ENCODE results near the gene PTPN9.

PTPN9 gene

DNA sequence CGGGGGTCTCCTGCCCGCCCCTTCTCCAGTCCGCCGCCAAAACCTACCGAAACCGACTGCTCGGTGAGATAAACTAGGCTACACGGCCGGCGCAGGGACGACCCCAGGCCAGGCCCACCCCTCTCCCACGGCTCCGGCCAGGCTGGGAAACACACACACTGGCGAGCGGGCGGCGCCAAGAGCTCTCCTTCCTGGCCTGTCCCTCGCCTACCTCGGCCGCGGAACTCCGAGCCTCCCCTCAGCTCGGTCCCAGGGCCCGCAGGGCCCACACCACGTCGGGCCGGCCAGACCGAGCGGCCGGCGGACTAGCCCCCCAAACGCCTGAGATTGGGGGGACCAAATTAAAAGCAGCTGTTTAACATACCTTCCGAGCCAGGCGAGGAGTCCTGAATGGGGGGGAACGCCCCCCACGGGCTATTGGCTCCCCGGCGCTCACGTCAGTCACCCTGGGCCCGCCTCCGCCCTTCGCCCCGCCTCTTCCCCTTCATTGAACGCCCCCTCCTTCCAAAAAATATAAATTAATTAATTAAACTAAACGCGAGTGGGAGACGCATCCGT, 123.6 kb downstream of the PTPN9 start:
- peak; percentile 90 for DNase-seq (ENCODE audit: low spot score)
- POLR2A ChIA-PET (ENCODE audit: low non-redundant PET): interaction anchor here (0.5 to 0.8 kb wide), 2 partner anchors 13 to 77 kb away, joined by 4 to 9 read pairs; no protein-coding TSS in a partner anchor
- CTCF ChIA-PET: no interaction called here
- peak overlapping the region; percentile 99 for H3K27ac ChIP-seq
- TF ChIP-seq CTCF (conservative IDR thresholded peaks at IDR 0.05; ENCODE audit: low read depth): no peak

DNA sequence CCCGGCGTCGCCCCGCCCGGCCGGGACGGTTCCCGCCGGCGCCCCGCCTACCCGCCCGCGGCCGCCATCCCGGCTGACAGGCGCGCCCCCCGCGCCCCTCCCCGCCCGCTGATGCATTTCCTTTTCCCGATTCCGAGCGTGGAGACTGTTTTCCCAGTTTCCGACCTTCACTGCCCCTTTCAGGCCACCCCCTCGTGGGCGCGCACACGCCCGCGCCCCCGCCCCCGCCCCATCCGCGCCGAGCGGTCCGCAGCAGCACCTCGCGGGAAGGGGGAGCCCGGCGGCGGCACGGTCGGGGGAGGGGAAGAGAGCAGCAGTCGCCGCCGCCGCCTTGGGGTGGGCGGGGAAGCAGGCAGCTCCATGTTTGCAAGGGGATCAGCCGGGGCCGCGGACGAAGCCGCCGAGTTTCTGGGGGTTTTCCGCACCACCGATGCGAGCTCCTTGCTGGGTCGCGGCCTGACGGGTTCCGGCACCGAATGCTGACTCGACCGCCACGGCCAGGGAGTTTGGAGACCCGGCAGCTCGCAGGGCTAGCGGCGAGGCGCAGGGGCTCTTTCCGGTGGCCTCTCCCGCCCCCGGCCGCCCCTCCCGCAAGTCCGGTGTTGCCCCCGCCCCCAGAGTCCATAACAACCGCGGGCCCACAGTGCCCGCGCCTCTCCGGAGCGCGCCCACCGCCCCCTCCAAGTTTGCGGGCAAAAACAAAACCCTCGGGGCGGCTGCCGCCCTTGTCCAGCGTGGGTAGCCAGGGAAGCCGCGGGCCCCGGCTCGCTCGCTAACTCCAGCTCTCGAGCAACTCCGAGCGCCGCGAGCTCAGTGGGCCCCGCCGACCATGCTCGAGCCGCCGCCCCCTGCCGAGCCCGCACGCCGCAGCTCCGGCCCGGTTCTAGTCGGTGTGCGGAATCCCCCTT, 124.4 kb downstream of the PTPN9 start:
- DNase-seq (ENCODE audit: low spot score): peak; percentile 50
- ChIA-PET POLR2A (ENCODE audit: low non-redundant PET) (interaction anchor here (0.6 to 1.5 kb wide), 4 partner anchors 78 to 269 kb away, joined by 3 to 11 read pairs (median 6); partner anchors contain the start of gene MAN2C1), CTCF (interaction anchor here (0.6 to 0.7 kb wide), 2 partner anchors 183 to 258 kb away, joined by 3 to 6 read pairs; no protein-coding TSS in a partner anchor)
- no peak for TF ChIP-seq CTCF (conservative IDR thresholded peaks at IDR 0.05; ENCODE audit: low read depth)
- H3K27ac ChIP-seq: peak overlapping the region; percentile 99

- H3K27ac ChIP-seq: peak overlapping the region; percentile 99
- DNase-seq (ENCODE audit: low spot score): peak; percentile 97
- TF ChIP-seq CTCF (conservative IDR thresholded peaks at IDR 0.05; ENCODE audit: low read depth): no peak
- ChIA-PET CTCF (interaction anchor here (0.6 to 0.9 kb wide), 2 partner anchors 86 to 184 kb away, joined by 3 to 6 read pairs; partner anchors contain the start of gene MAN2C1), POLR2A (ENCODE audit: low non-redundant PET) (interaction anchor here (0.6 to 1.5 kb wide), 5 partner anchors 58 to 270 kb away, joined by 3 to 11 read pairs (median 4); partner anchors contain the start of genes IMP3 and MAN2C1)
These were observed 125.2 kb downstream of the PTPN9 start for GRCh38 chr15:75453703-75454470.

- TF ChIP-seq CTCF (conservative IDR thresholded peaks at IDR 0.05; ENCODE audit: low read depth): peak; percentile 36; the same call in 1 of the 2 replicates
- peak overlapping the region; percentile 99 for H3K27ac ChIP-seq
- no peak for DNase-seq (ENCODE audit: low spot score)
- POLR2A ChIA-PET (ENCODE audit: low non-redundant PET): interaction anchor here (0.6 to 1.6 kb wide), 4 partner anchors 59 to 187 kb away, joined by 3 to 8 read pairs (median 6); partner anchors contain the start of genes IMP3 and MAN2C1
- CTCF ChIA-PET: interaction anchor here (0.7 to 0.9 kb wide), 2 partner anchors 85 to 391 kb away, joined by 3 read pairs; partner anchors contain the start of gene MAN2C1
These were observed 126.0 kb downstream of the PTPN9 start for GRCh38 chr15:75452865-75453702.

GRCh38 chr15:75452364-75452864, 126.7 kb downstream of the PTPN9 start:
- DNase-seq (ENCODE audit: low spot score): peak; percentile 70
- ChIA-PET POLR2A (ENCODE audit: low non-redundant PET) (interaction anchor here (0.6 to 1.6 kb wide), 2 partner anchors 70 to 84 kb away, joined by 4 to 8 read pairs; partner anchors contain the start of gene MAN2C1), CTCF (no interaction called here)
- TF ChIP-seq CTCF (conservative IDR thresholded peaks at IDR 0.05; ENCODE audit: low read depth): no peak
- H3K27ac ChIP-seq: peak overlapping the region; percentile 99

Data from RWPE1 (cell line).